HEK293 (cell line): ENCODE results near the gene WWOX.

ENCODE experiments used
- CTCF ChIA-PET: fragments of 350-600 bp; formaldehyde crosslinking; extraction: SDS; loops from one replicate; lab custom pipeline; 2021; ENCODE audit warnings: antibody characterized with exemption; lab: Yijun Ruan, JAX
- POLR2A ChIA-PET: fragments of 300-600 bp; formaldehyde crosslinking; extraction: SDS; loops from one replicate; lab custom pipeline; 2020; ENCODE audit warnings: antibody characterized with exemption, inconsistent platforms; lab: Yijun Ruan, JAX
- H3K27ac ChIP-seq: fragments of 200-500 bp; sonication (Bioruptor generic); 2 replicates; pipeline ENCODE4 v1.5.1; 2014; ENCODE audit warnings: low read depth, low read length, control low read depth, inconsistent platforms; ENCODE audit errors: extremely low read depth
- H3K36me3 ChIP-seq, 2 experiments: fragments of 200-500 bp in 1 of 2; sonication (Bioruptor generic) in 1 of 2; 1 replicate in 1 of 2; 2 replicates in 1 of 2; pipeline ENCODE4 v1.5.1; 2014 to 2017; ENCODE audit warnings: inconsistent platforms in 2 of 2, low read length in 2 of 2; ENCODE audit not compliant: control insufficient read depth in 2 of 2, insufficient read depth in 1 of 2
- H3K4me1 ChIP-seq: fragments of 200-500 bp; sonication (Bioruptor generic); 2 replicates; pipeline ENCODE4 v1.5.1; 2014; ENCODE audit warnings: mild to moderate bottlenecking, low read length, inconsistent platforms; ENCODE audit not compliant: control insufficient read depth, insufficient read depth
- H3K4me3 ChIP-seq: 2 replicates; pipeline ENCODE4 v1.5.1; 2011; ENCODE audit warnings: low read depth, mild to moderate bottlenecking, control low read depth, low read length, moderate library complexity
- H3K9me3 ChIP-seq: fragments of 200-500 bp; sonication (Bioruptor generic); 2 replicates; pipeline ENCODE4 v1.5.1; 2014; ENCODE audit warnings: low read depth, low read length, inconsistent platforms; ENCODE audit not compliant: control insufficient read depth, insufficient read depth
- ELK4 ChIP-seq: IDR thresholded peaks from 2 replicates; pipeline ENCODE4 v1.6.1; 2011; ENCODE audit warnings: mild to moderate bottlenecking, low read depth, low read length, borderline replicate concordance
- OVOL3 ChIP-seq: fragments of 450-650 bp; formaldehyde crosslinking; IDR thresholded peaks from 2 replicates; pipeline ENCODE4 v1.5.1; 2016; ENCODE audit warnings: missing biosample characterization, missing genetic modification characterization
- PRDM10 ChIP-seq: fragments of 450-650 bp; formaldehyde crosslinking; IDR thresholded peaks from 2 replicates; pipeline ENCODE4 v1.5.1; 2016; ENCODE audit warnings: missing biosample characterization, missing genetic modification characterization
- ZBTB26 ChIP-seq: fragments of 450-650 bp; formaldehyde crosslinking; optimal IDR thresholded peaks from 2 replicates; pipeline ENCODE3; 2016; ENCODE audit warnings: missing biosample characterization, mild to moderate bottlenecking, missing genetic modification characterization
- ZNF138 ChIP-seq: fragments of 450-650 bp; formaldehyde crosslinking; IDR thresholded peaks from 2 replicates; pipeline ENCODE4 v1.5.1; 2016; ENCODE audit warnings: missing biosample characterization, missing genetic modification characterization, borderline replicate concordance
- ZNF146 ChIP-seq: fragments of 450-650 bp; formaldehyde crosslinking; IDR thresholded peaks from 2 replicates; pipeline ENCODE4 v1.5.1; 2016; ENCODE audit warnings: missing biosample characterization, missing genetic modification characterization
- ZNF18 ChIP-seq: fragments of 450-650 bp; formaldehyde crosslinking; IDR thresholded peaks from 2 replicates; pipeline ENCODE4 v1.5.1; 2016; ENCODE audit warnings: missing biosample characterization, missing genetic modification characterization
- ZNF211 ChIP-seq: fragments of 450-650 bp; formaldehyde crosslinking; IDR thresholded peaks from 2 replicates; pipeline ENCODE4 v1.5.1; 2016; ENCODE audit warnings: low read depth, missing biosample characterization, missing genetic modification characterization
- ZNF280C ChIP-seq: fragments of 450-650 bp; formaldehyde crosslinking; IDR thresholded peaks from 2 replicates; pipeline ENCODE4 v1.5.1; 2016; ENCODE audit warnings: missing biosample characterization, missing genetic modification characterization
- ZNF362 ChIP-seq: fragments of 450-650 bp; formaldehyde crosslinking; IDR thresholded peaks from 2 replicates; pipeline ENCODE4 v1.5.1; 2016; ENCODE audit warnings: missing biosample characterization, missing genetic modification characterization
- ZNF610 ChIP-seq: fragments of 450-650 bp; formaldehyde crosslinking; IDR thresholded peaks from 2 replicates; pipeline ENCODE4 v1.5.1; 2016; ENCODE audit warnings: missing biosample characterization, missing genetic modification characterization, borderline replicate concordance
- ZNF747 ChIP-seq: fragments of 450-650 bp; formaldehyde crosslinking; IDR thresholded peaks from 2 replicates; pipeline ENCODE4 v1.5.1; 2016; ENCODE audit warnings: missing biosample characterization, missing genetic modification characterization

The WWOX gene

DNA sequence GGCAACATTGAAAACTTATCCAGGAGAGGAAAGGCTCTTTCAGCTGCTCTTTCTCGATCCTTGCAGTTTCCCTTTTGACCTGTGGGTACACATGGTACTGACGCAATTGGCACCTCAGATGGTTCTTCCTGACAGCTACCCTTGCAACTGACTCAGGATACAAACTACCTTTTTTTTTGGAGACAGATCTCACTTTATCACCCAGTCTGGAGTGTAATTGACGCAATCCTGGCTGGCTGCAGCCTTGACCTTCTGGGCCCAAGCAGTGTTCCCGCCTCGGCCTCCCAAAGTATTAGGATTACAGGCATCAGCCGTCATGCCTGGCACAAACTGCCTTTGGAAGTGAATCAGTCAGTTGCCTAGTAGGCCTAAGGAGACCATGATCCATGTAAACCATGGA lies 607.2 kb downstream of the WWOX start:
- Histone ChIP-seq H3K4me1 (no peaks in the 10 kb centered on the region), H3K27ac (no peak overlapping the region), H3K9me3 (no peaks in the 10 kb centered on the region), H3K4me3 (no peak overlapping the region), H3K36me3 (no peaks in the 10 kb centered on the region)
- ChIA-PET CTCF (interaction anchor here (0.5 to 1.0 kb wide), 4 partner anchors 61 to 1819 kb away, joined by 3 to 5 read pairs (median 4); no protein-coding TSS in a partner anchor), POLR2A (no interaction called here)
- TF ChIP-seq ZNF610, result no peak

DNA sequence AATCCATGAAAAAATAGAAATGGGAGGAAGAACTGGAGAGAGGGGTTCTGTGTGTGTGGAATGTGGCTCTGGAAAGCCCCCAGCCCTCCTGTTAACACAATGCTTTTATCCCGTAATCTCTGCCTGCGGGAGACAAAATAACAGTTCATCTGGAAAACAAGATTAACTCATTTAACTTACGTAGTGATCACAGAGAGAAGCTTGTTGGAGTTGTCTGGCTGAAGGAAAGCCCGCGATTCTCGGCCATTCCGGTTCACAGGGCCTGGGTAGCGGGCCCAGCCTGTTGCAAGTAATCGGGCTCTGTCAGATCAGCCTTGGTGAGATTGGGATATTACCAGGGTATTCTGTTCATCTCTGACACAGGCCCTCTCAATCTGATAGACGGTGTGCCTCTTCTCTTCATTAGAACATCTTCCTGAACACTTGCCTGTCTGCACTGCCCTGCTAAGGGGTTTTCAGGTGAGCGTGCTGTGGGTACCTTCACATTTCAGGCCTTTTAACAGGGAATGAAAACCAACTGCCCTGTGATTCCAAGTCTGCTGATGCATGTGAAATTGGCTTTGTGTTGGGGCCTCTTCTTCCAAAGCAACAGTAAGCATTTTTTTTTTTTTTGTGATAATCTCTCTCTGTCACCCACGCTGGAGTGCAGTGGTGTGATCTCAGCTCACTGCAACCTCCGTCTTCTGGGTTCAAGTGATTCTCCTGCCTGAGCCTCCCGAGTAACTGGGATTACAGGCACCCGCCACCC lies 609.9 kb downstream of the WWOX start:
- H3K4me1 ChIP-seq, result no peaks in the 10 kb centered on the region
- H3K9me3 ChIP-seq, result no peaks in the 10 kb centered on the region
- TF ChIP-seq ZNF280C (tag by site-specific recombination) (no peak), ELK4 (no peak), PRDM10 (tag by site-specific recombination) (no peak), ZNF211 (no peak), ZNF362 (tag by site-specific recombination) (no peak), ZBTB26 (tag by site-specific recombination) (no peak)
- TF ChIP-seq, all 188 proteins: peak for 0
- ChIA-PET CTCF (no interaction called here), POLR2A (no interaction called here)
- Histone ChIP-seq H3K4me3 (no peak overlapping the region), H3K27ac (no peak overlapping the region), H3K36me3 (no peaks in the 10 kb centered on the region)

GRCh38 chr16:78715106-78715505 lies 615.7 kb downstream of the WWOX start:
- Histone ChIP-seq H3K27ac (no peak overlapping the region), H3K36me3 (no peaks in the 10 kb centered on the region), H3K4me3 (no peak overlapping the region), H3K4me1 (no peaks in the 10 kb centered on the region), H3K9me3 (no peaks in the 10 kb centered on the region)
- ChIA-PET POLR2A (no interaction called here), CTCF (no interaction called here)
- TF ChIP-seq ZNF747 (tag by site-specific recombination) (no peak), ZNF18 (tag by site-specific recombination) (no peak), OVOL3 (tag by site-specific recombination) (no peak), ZNF146 (no peak), ZNF138 (tag by site-specific recombination) (no peak)
